Activated CD4-positive, alpha-beta T cell treated with anti-CD3 and anti-CD28 coated beads, Interleukin-2, amount 50 U/mL, for 16 hours (primary cell): ENCODE results near the gene MAP3K15.
A peak's percentile ranks its signal among the peaks of the same experiment; 100 is the strongest.

Source experiments
- DNase-seq: peaks from one replicate; pipeline ENCODE4 v3.0.0-alpha.2; 2020

Gene MAP3K15

GRCh38 chrX:19388064-19388679 is 127.1 kb downstream of the MAP3K15 start:
- DNase-seq: no peak

DNA sequence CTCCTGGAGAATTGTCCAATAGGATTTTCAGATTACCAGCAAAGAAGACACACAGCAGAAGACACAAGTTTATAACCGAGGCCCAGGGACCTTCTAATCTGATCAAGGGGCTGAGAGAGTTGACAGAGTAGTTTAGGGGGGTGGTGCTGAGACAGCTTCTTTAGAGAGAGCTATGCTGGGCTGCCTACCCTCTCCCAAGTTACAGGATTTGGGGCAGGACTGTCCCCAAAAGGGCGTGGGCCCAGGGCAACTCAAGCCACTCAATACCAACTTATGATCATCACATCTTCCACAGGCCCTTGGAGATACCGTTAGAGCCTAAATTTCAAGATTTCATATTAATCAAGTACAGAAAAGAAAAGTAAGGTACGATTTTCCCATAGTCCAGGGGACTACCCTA is 128.6 kb downstream of the MAP3K15 start:
- DNase-seq: no peak

DNA sequence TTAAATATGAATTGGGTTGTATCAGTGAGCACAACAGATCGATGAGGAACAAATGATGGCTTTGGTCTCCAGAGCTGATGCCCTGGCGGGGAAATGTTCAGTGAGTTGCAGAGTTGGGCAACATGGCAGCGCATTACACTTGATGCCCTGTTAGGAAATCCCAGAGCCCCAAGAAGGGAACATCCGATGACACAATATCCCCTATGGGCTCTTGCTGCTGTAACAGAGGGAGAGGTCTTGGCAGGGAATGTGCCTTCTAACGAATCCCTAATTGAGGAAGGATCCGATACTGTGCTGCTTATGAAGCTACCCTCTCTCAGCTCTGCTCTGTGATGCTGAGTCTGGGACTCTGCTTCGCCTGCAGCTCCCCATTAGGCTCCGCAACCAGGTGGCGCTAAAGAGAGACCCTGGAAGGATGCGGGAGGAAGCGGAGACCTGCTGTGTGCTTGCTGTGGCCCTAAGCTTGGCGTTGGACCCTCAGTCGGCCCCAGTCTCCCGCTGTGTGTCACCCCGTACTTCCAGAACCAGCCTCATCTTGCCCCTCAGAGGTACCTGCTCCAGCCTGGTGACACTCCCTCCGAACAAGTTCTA is 132.7 kb downstream of the MAP3K15 start:
- peak; percentile 47 for DNase-seq

DNA sequence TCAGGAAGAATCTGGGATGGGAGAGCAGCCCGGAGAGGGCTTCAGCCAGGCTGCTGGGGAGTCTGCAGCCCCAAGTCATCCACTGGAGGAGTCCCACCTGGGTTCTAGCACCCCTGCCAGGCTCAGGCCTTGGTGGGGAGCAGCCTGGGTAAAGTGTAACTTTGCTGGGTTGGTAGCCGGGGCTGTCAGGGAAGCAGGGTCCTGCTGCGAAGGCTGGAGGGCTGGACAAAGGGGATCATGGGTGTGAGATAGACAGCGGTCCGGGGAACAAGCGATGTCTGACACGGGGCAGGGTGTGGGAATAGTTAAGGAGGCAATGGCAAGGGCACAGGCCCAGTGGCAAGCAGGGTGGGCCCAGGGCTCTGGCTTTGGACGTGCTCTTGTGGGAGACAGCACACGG is 134.0 kb downstream of the MAP3K15 start:
- DNase-seq: no peak

DNA sequence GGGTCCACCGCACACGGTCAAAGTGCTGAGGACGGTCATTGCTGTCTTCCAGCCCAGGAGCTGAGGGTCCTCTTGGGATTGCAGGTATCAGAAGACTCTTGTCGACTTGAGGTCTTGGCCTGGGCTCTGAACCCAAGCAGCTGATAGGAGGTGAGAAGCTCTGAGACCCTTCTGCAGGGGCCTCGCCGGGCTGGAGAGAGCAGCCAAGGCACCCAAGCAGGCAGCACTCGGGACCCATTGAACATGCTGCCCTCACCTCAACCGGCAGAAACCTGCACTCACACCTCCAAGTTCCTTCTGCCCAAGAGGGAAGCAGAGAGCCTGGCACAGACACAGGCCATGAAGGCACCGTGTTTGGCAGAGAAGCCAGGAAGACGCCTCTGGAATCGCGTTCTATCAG is 137.5 kb downstream of the MAP3K15 start:
- no peak for DNase-seq

DNA sequence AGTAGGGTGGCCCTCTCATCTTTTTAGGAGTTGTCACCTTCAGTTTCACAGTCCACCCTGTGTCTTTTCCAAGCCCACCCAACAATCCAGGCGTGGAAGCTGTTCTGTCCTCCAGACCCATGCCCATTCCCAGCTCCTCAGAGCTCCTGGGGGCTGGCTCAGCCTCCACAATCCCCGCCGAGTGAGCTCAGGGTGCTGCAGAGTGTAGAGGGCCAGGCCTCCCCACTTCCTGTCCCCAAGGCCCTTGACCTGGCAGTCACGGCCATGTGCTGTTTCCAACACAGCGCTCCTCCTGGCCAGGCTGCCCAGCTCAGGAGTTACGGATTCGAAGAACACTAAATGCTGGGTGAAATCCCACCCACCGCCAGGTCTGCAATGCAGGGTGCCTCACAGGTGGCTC is 139.8 kb downstream of the MAP3K15 start:
- no peak for DNase-seq

DNA sequence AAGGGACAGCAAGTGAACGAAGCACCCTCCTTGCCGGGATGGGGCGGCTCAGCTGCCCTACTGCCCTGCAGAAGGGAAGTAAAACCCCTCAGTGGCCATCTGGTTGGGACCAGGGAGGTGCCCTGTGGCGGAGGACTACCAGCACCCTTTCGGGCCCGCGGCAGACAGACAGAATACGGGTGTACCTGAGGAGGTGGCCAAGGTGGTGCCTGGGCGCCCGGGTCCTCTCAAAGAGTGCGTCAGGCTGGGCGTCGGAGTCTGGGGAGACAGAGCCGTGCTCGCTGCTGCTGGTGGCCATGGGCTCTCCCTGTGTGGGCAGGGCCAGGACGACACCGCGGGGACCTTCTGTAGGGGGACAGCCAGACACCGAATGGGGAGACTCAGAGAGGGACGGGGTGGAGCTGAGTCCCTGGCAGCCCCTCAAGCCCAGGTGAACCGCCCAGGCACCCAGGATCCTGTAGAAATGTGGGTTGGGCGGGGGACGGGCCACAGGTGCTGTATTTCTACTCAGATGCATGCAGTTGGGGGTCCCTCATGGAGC is 141.9 kb downstream of the MAP3K15 start:
- no peak for DNase-seq

GRCh38 chrX:19372547-19373331 is 142.6 kb downstream of the MAP3K15 start:
- DNase-seq: no peak

DNA sequence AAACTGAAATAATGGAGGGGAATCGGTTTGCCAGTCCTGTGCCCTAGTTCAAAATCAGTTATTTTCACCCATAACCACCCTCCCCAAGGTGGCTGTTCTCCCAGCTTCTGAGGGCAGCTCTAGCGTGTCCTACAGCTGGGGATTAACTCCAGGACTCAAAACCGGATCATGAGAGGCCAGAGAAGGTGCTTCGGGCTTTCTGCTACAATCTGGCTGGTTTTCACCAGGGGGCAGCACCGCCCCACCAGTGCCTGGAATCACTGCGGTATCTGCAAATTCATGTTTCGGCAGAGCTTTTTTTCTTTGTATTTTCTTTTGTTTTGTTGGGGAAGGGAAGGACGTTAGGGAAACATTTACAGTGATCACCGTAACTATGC is 143.2 kb downstream of the MAP3K15 start:
- DNase-seq: peak; percentile 68

GRCh38 chrX:19370061-19370460 is 145.2 kb downstream of the MAP3K15 start:
- no peak for DNase-seq

- DNase-seq: no peak
Observed at GRCh38 chrX:19368576-19368975, 146.7 kb downstream of the MAP3K15 start.

GRCh38 chrX:19361701-19362100 is 153.6 kb downstream of the MAP3K15 start:
- DNase-seq: no peak

DNA sequence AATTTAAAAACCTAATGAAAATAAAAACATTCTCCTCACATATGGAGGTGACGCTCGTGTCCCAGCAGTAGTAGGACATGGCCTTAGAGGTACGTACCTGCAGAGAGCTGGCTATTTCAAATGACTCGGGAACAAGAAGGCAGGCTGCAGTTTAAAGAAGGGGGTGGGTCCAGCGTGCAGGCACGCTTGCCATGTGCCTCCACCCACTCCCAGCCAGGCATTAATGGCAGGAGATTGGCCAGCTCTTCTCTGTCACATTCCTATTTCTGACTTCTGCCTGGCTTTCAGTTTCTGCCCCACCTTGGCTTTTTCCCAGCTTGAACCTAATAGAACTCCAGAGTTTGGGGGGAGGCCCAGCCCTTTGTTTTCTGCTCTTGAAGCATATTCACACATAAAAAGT is 154.4 kb downstream of the MAP3K15 start:
- DNase-seq: no peak

- no peak for DNase-seq
Observed at GRCh38 chrX:19358521-19358920, 156.8 kb downstream of the MAP3K15 start.

- DNase-seq: no peak
Observed at GRCh38 chrX:19354625-19355024, 160.7 kb downstream of the MAP3K15 start.

DNA sequence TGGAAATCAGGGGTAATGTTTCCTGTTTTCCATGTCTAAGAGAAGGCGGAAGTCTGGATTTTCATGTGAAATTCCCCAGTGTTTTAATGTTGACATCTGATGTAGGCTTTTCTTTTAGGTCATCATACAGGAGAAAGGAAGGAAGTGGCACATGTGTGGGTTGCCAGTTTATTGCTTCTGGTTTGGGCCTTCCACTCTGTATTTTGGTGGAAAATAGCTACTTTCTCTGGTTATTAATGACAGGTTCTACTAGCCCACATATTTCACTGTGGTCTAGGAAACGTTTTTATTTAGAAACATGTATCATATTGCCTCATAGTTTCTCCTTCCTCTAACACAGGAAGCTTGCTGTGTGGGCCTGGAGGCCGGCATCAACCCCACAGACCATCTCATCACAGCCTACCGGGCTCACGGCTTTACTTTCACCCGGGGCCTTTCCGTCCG is 164.3 kb downstream of the MAP3K15 start:
- DNase-seq: peak; percentile 37

DNA sequence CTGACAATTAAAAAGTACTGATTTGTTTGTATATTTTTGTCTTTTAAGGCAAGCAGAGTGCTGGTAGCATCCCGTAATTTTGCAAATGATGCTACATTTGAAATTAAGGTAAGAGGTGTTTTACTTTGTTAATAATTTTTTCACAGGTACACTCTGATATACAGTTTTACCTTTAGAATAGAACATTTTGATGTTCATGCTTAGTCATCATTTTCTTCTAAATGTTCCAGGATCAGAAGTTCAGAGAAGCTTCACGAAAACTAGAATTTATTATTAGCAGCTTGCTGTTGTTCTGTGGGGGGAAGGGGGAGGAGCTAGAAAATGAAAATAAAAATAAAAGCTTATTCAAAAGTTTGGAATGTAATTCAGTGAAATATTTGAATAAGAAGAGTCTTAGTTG is 166.0 kb downstream of the MAP3K15 start:
- DNase-seq: no peak

DNA sequence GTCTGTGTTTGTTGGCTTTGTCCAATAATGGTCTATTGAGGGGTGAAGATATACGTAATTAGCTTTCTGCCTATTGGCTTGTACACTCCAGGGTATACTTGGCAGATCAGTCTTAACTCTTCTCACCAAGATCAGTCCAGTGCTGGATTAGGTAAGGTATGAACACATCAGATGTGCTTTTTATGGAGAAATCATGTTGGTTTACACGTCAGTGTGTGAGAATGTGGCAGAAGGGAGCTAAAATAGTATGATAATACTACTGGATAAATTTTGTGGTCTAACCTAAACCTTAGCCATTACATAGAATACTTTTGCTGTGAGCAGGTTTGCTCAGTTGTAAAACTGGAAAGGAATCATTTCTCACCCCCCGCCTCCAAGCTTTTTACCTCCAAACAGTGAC is 167.4 kb downstream of the MAP3K15 start:
- no peak for DNase-seq

- DNase-seq: no peak
Observed at GRCh38 chrX:19344661-19345060, 170.6 kb downstream of the MAP3K15 start.

DNA sequence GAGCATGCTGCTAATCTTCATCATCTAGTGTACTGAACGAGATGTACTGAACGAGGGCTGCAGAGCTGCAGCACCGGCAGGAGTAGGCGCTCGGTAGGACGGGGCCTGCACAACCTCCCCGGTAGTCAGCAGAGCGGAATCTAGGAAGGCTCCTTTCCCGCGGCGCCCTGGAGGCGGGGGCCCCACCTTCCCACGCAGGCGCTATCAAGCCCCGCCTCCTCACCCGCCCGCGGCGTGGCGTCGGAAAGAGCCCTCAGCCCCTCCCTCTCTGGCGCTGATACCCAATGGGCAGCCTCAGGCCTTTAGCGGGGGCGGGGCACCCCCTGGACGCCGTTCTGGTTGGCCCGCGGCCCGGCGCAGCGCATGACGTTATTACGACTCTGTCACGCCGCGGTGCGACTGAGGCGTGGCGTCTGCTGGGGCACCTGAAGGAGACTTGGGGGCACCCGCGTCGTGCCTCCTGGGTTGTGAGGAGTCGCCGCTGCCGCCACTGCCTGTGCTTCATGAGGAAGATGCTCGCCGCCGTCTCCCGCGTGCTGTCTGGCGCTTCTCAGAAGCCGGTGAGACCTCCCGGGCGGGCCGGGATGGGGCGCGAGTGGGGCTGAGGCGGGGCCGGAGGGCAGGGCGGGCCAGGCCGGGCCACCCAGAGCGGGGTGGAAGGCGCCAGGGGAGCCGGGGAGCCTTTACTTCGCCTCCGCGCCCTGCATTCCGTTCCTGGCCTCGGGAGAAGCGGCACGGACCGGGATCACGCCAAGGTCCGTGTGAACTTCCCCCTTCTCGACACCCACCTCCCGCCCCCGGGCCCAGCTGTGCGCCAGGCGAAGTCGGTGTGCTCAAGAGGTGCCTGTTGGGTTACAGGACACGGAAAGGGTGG is 171.5 kb downstream of the MAP3K15 start, which contains the start of gene PDHA1:
Gene PDHA1, plus strand, starts transcription at position 393 of the 874 bp plus-strand sequence. Its CDS starts 111 bp downstream, at position 504.
- peak; percentile 92 for DNase-seq

DNA sequence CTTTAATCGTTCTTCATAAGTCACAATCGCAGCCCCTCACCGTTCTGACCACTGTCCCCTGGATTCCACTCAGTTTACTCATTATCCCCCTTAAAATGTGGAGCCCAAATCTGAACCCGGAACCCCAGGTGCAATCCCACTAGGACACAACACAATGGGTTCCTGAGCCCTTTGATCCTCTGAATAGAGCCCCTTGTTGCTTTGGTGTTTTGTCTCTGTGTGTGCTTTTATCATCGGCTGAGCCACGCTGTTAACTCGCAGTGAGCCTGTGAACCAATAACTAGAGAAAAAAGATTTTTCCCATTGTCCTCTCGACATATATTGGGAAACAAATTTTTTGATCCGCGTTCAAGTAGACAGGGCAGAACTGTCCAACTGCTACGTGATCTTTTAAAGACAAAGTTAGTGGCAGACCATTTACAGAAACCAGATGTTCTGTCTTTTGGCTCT is 172.2 kb downstream of the MAP3K15 start:
- DNase-seq: no peak

- DNase-seq: no peak
Observed at GRCh38 chrX:19342331-19342906, 172.9 kb downstream of the MAP3K15 start.
